Heart right ventricle (tissue), 16 donors: Measurements from ENCODE around the gene MEGF11. TPM values are rescaled to one million over a fixed set of nuclear protein-coding genes. Genes with fewer than 3 reads are reported as not detected.

Source experiments
- ATAC-seq, 8 donors: fragments of 200-7000 bp; cut with Tn5 transposase; one replicate each; pipeline ENCODE4 v1.9.1; 2020; ENCODE audit warnings: mild to moderate bottlenecking in 8 of 8, moderate library complexity in 8 of 8, moderate number of reproducible peaks in 1 of 8
- DNase-seq, 2 donors: peaks; one replicate each; pipeline ENCODE4 v3.0.0-alpha.2; 2020
- H3K27ac ChIP-seq, 10 donors: fragments of 200-600 bp; sonication (generic) in 2 of 10; one replicate each; pipeline versions ENCODE4 v1.5.0 to v1.8.0; 2020 to 2022; ENCODE audit warnings: mild to moderate bottlenecking in 3 of 10
- H3K27me3 ChIP-seq, 7 donors: fragments of 200-600 bp; one replicate each; pipeline ENCODE4 v1.8.0; 2021 to 2022; ENCODE audit warnings: mild to moderate bottlenecking in 2 of 7
- H3K36me3 ChIP-seq, 9 donors: fragments of 200-600 bp; sonication (generic) in 1 of 9; one replicate each; pipeline versions ENCODE4 v1.5.0 to v1.8.0; 2020 to 2022; ENCODE audit warnings: mild to moderate bottlenecking in 2 of 9
- H3K4me1 ChIP-seq, 9 donors: fragments of 200-600 bp; sonication (generic) in 1 of 9; one replicate each; pipeline versions ENCODE4 v1.5.0 to v1.8.0; 2020 to 2022; ENCODE audit warnings: mild to moderate bottlenecking in 4 of 9
- H3K4me3 ChIP-seq, 10 donors: fragments of 200-600 bp; sonication (generic) in 2 of 10; one replicate each; pipeline versions ENCODE4 v1.5.0 to v1.8.0; 2020 to 2022; ENCODE audit warnings: mild to moderate bottlenecking in 7 of 10, moderate library complexity in 2 of 10
- H3K9me3 ChIP-seq, 11 donors: fragments of 200-600 bp in 10 of 11; sonication (generic) in 2 of 11; one replicate each; pipeline versions ENCODE4 v1.5.0 to v1.8.0; 2013 to 2022; ENCODE audit warnings: mild to moderate bottlenecking in 2 of 11, control low read depth in 1 of 11, moderate library complexity in 1 of 11
- WGBS, 2 donors: extraction: QIAGEN DNeasy Blood & Tissue Kit; methylation state at CpG; one replicate each; pipeline ENCODE4 v1.1.7; 2013; ENCODE audit warnings: inconsistent platforms in 1 of 2; 5-methylcytosine and 5-hydroxymethylcytosine counted together
- intact Hi-C, 10 donors: fragments of 100-400 bp; cut with DNase I; formaldehyde crosslinking; loops; one replicate each; pipeline versions ENCODE4 v1.11.1 to v1.14.2; 2022
- polyA plus RNA-seq, 2 donors: library from polyadenylated mRNA; stranded (reverse); fragments of 200-250 nt; gene quantifications; one replicate each; pipeline ENCODE4 v1.2.3, GENCODE V29; 2013
- total RNA-seq, 10 donors: library from RNA; stranded (reverse); fragmentation: NEBNext Ultra II Directional in 3 of 10; extraction: Animal tissue kit (Norgen Biotek cat#: 25700) in 3 of 10; gene quantifications; one replicate each; pipeline versions ENCODE4 v1.2.1 to v1.2.4, GENCODE V29; 2021 to 2023
- TF ChIP-seq, protein P1 (sequence below), 9 donors: fragments of 200-600 bp; sonication (generic) in 2 of 9; IDR thresholded peaks; one replicate each; pipeline versions ENCODE4 v1.5.0 to v1.8.0; 2021 to 2022; ENCODE audit warnings: antibody characterized with exemption in 9 of 9, mild to moderate bottlenecking in 5 of 9, moderate library complexity in 1 of 9
- donor health status: Arrhythmogenic right ventricular cardiomyopathy.
- donor health status: ischemic (EF 13 %, LVEDD 7.1; RV severe dilation, severe dysfunction).
- donor health status: healthy with polysubstance abuse.
- donor health status: DM: no; HTN: yes; CAD: no.
- donor health status: DM: no; HTN: no; CAD: no.
- donor health status: ischemic (EF 25% LVEDD 6.9; RV normal size, moderate dysfunction).
- donor health status: ischemic (EF 25% LVEDD 5.7; RV mildly dilated, moderate dysfunction).
- donor health status: healthy.
- donor health status: DM: yes; HTN: yes; CAD: no.
- donor health status: Ischemic cardiomyopathy.
- donor health status: ischemic (EF 35%, LVEDD 5.7; RV mildly dilated, moderate dysfunction).
- donor health status: nonischemic (EF 11% LVEDD 7.7; RV severe dilation, severe dysfunction).
- donor health status: DM: yes; HTN: yes; CAD: no.
- donor health status: PGD.
- donor health status: ischemic (EF 29% LVEDD 5.4; RV normal size, mild dysfunction).
- donor health status: nonischemic (EF 23%, LVEDD 6.1; RV moderate dilation, normal function).

MEGF11 gene
- total and polyA plus RNA-seq, 12 donors = 0.03 TPM; not detected in 11

DNA sequence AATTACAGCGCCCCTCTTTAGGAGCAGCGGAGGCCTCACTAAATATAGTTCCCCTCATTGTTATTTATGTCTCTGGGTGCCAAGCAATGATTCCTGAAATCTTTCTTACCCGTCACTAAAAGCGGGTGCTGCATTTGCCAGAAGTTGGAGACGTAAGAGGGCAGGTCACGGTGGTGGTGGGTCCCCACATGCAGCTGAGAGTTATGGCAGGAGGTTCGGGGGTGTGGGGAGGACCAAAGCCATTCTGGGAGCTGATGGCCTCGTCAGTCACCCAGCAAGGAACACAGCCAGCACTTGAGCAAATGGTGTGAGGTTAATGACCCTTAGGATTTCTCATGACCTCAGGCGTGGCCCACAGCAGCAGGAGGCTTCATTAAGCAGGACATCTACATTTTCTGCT, 255.1 kb downstream of the MEGF11 start:
- no peak for ATAC-seq
- H3K4me3 ChIP-seq = no peak overlapping the region
- no peaks in the 10 kb centered on the region for H3K36me3 ChIP-seq
- intact Hi-C loops = loop anchor here in 1 of 10 donors (10.0 kb wide), 1 partner anchor 176 kb away; no protein-coding TSS in a partner anchor
- DNase-seq = no peak
- WGBS, 2 donors = 49 to 53% methylated on average over 9 of the region's 9 CpGs
- no peaks in the 10 kb centered on the region for H3K4me1 ChIP-seq
- peaks cover 0 to 50% (median 24%) of the 10 kb centered on the region in 7 donors for H3K27me3 ChIP-seq
- TF ChIP-seq, protein P1, sequence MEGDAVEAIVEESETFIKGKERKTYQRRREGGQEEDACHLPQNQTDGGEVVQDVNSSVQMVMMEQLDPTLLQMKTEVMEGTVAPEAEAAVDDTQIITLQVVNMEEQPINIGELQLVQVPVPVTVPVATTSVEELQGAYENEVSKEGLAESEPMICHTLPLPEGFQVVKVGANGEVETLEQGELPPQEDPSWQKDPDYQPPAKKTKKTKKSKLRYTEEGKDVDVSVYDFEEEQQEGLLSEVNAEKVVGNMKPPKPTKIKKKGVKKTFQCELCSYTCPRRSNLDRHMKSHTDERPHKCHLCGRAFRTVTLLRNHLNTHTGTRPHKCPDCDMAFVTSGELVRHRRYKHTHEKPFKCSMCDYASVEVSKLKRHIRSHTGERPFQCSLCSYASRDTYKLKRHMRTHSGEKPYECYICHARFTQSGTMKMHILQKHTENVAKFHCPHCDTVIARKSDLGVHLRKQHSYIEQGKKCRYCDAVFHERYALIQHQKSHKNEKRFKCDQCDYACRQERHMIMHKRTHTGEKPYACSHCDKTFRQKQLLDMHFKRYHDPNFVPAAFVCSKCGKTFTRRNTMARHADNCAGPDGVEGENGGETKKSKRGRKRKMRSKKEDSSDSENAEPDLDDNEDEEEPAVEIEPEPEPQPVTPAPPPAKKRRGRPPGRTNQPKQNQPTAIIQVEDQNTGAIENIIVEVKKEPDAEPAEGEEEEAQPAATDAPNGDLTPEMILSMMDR (IDR thresholded peaks at IDR 0.05) = no peak
- H3K9me3 ChIP-seq = no peaks in the 10 kb centered on the region
- no peak overlapping the region for H3K27ac ChIP-seq

- H3K36me3 ChIP-seq = no peaks in the 10 kb centered on the region
- H3K27ac ChIP-seq = no peak overlapping the region
- WGBS, 2 donors = 71 to 73% methylated on average over 5 of the region's 5 CpGs
- DNase-seq (no peak), ATAC-seq (no peak)
- no peak overlapping the region for H3K4me3 ChIP-seq
- no peaks in the 10 kb centered on the region for H3K4me1 ChIP-seq
- no peaks in the 10 kb centered on the region for H3K9me3 ChIP-seq
- intact Hi-C loops = loop anchor here in 1 of 10 donors (10.0 kb wide), 1 partner anchor 178 kb away; no protein-coding TSS in a partner anchor
- peaks cover 0 to 61% (median 29%) of the 10 kb centered on the region in 7 donors for H3K27me3 ChIP-seq
- TF ChIP-seq, protein P1 (IDR thresholded peaks at IDR 0.05) = no peak
These were observed 256.6 kb downstream of the MEGF11 start for GRCh38 chr15:65996901-65997300.

DNA sequence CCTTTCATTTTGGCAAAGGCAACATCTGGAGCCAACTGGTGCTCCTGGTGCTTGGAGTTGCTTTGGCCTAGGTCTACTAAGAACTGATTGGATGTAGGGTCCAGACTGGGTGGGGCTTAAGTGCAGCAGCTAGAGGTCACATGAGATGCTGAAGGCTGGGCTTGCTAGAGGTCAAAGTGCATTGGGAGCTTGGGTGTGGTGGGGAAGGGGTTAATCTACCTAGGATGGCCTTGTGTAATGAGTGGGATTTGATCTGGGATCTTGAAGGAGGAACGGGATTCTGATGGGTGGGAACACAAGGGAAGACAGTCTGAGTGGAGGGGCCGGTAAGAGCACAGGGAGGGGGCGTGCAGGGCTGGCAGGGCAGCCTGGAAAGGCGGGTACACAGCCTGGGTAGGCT, 258.7 kb downstream of the MEGF11 start:
- WGBS, 2 donors = 73 to 74% methylated on average over 4 of the region's 4 CpGs
- Histone ChIP-seq H3K9me3 (no peaks in the 10 kb centered on the region), H3K27ac (no peak overlapping the region), H3K4me1 (no peaks in the 10 kb centered on the region), H3K36me3 (no peaks in the 10 kb centered on the region), H3K4me3 (no peak overlapping the region), H3K27me3 (peaks cover 0 to 60% (median 40%) of the 10 kb centered on the region in 7 donors)
- no peak for ATAC-seq
- intact Hi-C loops = loop anchor here in 1 of 10 donors (10.0 kb wide), 1 partner anchor 180 kb away; no protein-coding TSS in a partner anchor
- DNase-seq = no peak
- TF ChIP-seq, protein P1 (IDR thresholded peaks at IDR 0.05) = no peak

- 61 to 62% methylated on average over 7 of the region's 7 CpGs for WGBS, 2 donors
These were observed 259.8 kb downstream of the MEGF11 start for GRCh38 chr15:65993762-65994161.

More at GRCh38 chr15:65993762-65994161, 259.8 kb downstream of the MEGF11 start:
- no peaks in the 10 kb centered on the region for H3K9me3 ChIP-seq
- peaks cover 0 to 69% (median 41%) of the 10 kb centered on the region in 7 donors for H3K27me3 ChIP-seq
- DNase-seq = no peak
- TF ChIP-seq, protein P1 (IDR thresholded peaks at IDR 0.05) = no peak
- intact Hi-C loops = loop anchor here in 1 of 10 donors (10.0 kb wide), 1 partner anchor 181 kb away; no protein-coding TSS in a partner anchor
- no peak for ATAC-seq
- no peak overlapping the region for H3K4me3 ChIP-seq
- H3K36me3 ChIP-seq = no peaks in the 10 kb centered on the region
- no peak overlapping the region for H3K27ac ChIP-seq
- H3K4me1 ChIP-seq = no peaks in the 10 kb centered on the region
